Osteoblast (primary cell): ENCODE results near the gene ING1. TPM values are rescaled to one million over a fixed set of nuclear protein-coding genes. Genes with fewer than 3 reads are reported as not detected.
A peak's percentile ranks its signal among the peaks of the same experiment; 100 is the strongest.

Source experiments
- DNase-seq: peaks from one replicate; pipeline ENCODE4 v3.0.0; 2011; ENCODE audit warnings: low spot score, mixed read lengths; ENCODE audit not compliant: insufficient read length; ENCODE audit errors: missing footprints
- H2AFZ ChIP-seq: 2 replicates; pipeline ENCODE4 v1.6.0; 2011; ENCODE audit warnings: mild to moderate bottlenecking, low read length
- H3K27ac ChIP-seq: 2 replicates; pipeline ENCODE4 v1.5.1; 2011; ENCODE audit warnings: mild to moderate bottlenecking, low read depth, low read length, moderate library complexity
- H3K27me3 ChIP-seq: 2 replicates; pipeline ENCODE4 v1.6.0; 2012; ENCODE audit warnings: mild to moderate bottlenecking, control low read depth, inconsistent platforms, low read length, moderate library complexity; ENCODE audit not compliant: insufficient read depth
- H3K36me3 ChIP-seq: 2 replicates; pipeline ENCODE4 v1.5.1; 2011; ENCODE audit warnings: mild to moderate bottlenecking, low read length, control low read depth, moderate library complexity; ENCODE audit not compliant: insufficient read depth
- H3K4me1 ChIP-seq: 2 replicates; pipeline ENCODE4 v1.5.1; 2011; ENCODE audit warnings: mild to moderate bottlenecking, low read length, control low read depth, moderate library complexity; ENCODE audit not compliant: insufficient read depth
- H3K4me2 ChIP-seq: 2 replicates; pipeline ENCODE4 v1.6.0; 2011; ENCODE audit warnings: mild to moderate bottlenecking, low read length; ENCODE audit not compliant: insufficient read depth
- H3K4me3 ChIP-seq: fragments of 200-600 bp; sonication (generic); 3 replicates; pipeline ENCODE4 v1.5.1; 2012; ENCODE audit warnings: mild to moderate bottlenecking, low read length, inconsistent platforms; ENCODE audit not compliant: insufficient read depth
- H3K79me2 ChIP-seq: 2 replicates; pipeline ENCODE4 v1.6.0; 2012; ENCODE audit warnings: mild to moderate bottlenecking, low read length, control low read depth, inconsistent platforms; ENCODE audit not compliant: insufficient read depth
- H3K9me3 ChIP-seq: 2 replicates; pipeline ENCODE4 v1.5.1; 2011; ENCODE audit warnings: low read depth, low read length, control low read depth
- H4K20me1 ChIP-seq: 2 replicates; pipeline ENCODE4 v1.6.0; 2012; ENCODE audit warnings: mild to moderate bottlenecking, low read length, control low read depth; ENCODE audit not compliant: insufficient read depth
- CTCF ChIP-seq: IDR thresholded peaks from 2 replicates; pipeline ENCODE4 v1.5.1; 2011; ENCODE audit warnings: mild to moderate bottlenecking, low read depth, low read length, moderate library complexity; ENCODE audit errors: extremely low read depth
- total RNA-seq: library from RNA; depleted of rRNA; stranded (reverse); fragments of >200 nt; gene quantifications from 2 replicates; pipeline ENCODE4 v1.2.3, GENCODE V29; 2012

ING1 gene
- total RNA-seq, 1 donor = 10.5 TPM

GRCh38 chr13:110702591-110703526 lies 10.6 kb upstream of the ING1 start:
- Histone ChIP-seq H3K4me3 (peak overlapping the region; percentile 12), H3K79me2 (peaks cover 71% of the 10 kb centered on the region), H2AFZ (no peak overlapping the region), H3K9me3 (no peaks in the 10 kb centered on the region), H3K27ac (peak overlapping the region; percentile 97), H3K4me1 (peaks cover 41% of the 10 kb centered on the region), H3K27me3 (no peaks in the 10 kb centered on the region), H3K4me2 (peak overlapping the region; percentile 49), H3K36me3 (peaks cover 47% of the 10 kb centered on the region), H4K20me1 (peaks cover 18% of the 10 kb centered on the region)
- DNase-seq = peak; percentile 89
- no peak for TF ChIP-seq CTCF

- H2AFZ ChIP-seq = no peak overlapping the region
- H3K4me1 ChIP-seq = peaks cover 41% of the 10 kb centered on the region
- H3K4me3 ChIP-seq = peak overlapping the region; percentile 86
- H3K79me2 ChIP-seq = peaks cover 48% of the 10 kb centered on the region
- H3K9me3 ChIP-seq = no peaks in the 10 kb centered on the region
- no peak for DNase-seq
- peak overlapping the region; percentile 97 for H3K27ac ChIP-seq
- peaks cover 4% of the 10 kb centered on the region for H4K20me1 ChIP-seq
- TF ChIP-seq CTCF = no peak
- no peaks in the 10 kb centered on the region for H3K27me3 ChIP-seq
- peaks cover 24% of the 10 kb centered on the region for H3K36me3 ChIP-seq
- H3K4me2 ChIP-seq = peak overlapping the region; percentile 95
These were observed 8.1 kb upstream of the ING1 start for GRCh38 chr13:110705356-110705825.

DNA sequence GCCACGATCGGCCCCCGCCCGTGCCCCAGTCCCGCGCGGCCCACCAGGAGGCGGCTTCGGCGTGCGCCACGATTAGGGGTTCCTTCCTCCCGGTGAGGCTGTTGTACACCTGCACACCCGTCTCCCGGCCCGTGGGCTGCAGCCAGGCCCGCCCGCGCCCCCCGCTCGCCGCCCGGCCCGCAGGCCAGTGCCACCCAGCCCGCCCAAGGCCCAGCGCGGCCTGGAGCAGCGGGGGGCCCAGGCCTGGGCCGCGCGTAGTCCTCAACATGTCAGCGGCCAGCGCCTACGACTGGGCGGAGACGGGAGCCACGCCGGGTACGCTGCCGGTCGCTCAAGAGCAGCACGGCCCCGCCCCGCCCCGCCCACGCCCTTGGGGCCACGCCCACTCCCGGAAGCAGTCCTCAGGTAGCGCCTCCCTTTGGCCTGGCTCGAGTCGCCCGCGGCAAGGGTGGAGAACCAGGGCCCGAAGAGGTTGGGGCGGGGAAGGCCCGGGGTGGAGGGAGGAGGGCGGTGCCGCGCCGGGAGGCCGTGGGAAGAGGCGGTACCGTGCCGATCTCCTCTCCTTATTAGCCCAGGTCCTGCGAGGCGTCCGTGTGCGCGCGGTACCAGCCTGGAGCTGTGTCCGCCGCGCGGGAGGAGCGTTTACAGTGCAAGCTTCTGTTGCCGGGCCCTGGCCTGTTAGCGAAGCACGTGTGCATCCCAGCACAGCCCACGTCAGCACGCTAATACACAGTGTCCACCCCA lies 7.5 kb upstream of the ING1 start, which contains the start of gene CARS2:
Gene CARS2, minus strand, starts transcription at position 291 of the 744 bp plus-strand sequence. Its CDS starts 23 bp downstream, at position 268.
- Histone ChIP-seq H3K27me3 (no peaks in the 10 kb centered on the region), H2AFZ (peak within 1 kb of the TSS; percentile 65), H3K36me3 (peaks cover 18% of the 10 kb centered on the region), H3K9me3 (no peaks in the 10 kb centered on the region), H3K4me1 (peaks cover 41% of the 10 kb centered on the region), H3K4me3 (peak within 1 kb of the TSS; percentile 86), H3K79me2 (peaks cover 42% of the 10 kb centered on the region), H3K27ac (peak within 1 kb of the TSS; percentile 97), H4K20me1 (peaks cover 4% of the 10 kb centered on the region), H3K4me2 (peak within 1 kb of the TSS; percentile 95)
- peak; percentile 99 for DNase-seq
- no peak for TF ChIP-seq CTCF
